Thyroid gland (tissue), 4 donors: ENCODE results near the gene DCAKD. TPM values are rescaled to one million over a fixed set of nuclear protein-coding genes. Genes with fewer than 3 reads are reported as not detected.

Source experiments
- DNase-seq, 2 donors: peaks; one replicate each; pipeline ENCODE4 v3.0.0-alpha.2; 2019
- H3K27ac ChIP-seq, 3 donors: fragments of 200-600 bp; sonication (generic); 1 replicate in 2 of 3; 2 replicates in 1 of 3; pipeline ENCODE4 v1.5.1; 2016 to 2019; ENCODE audit warnings: mild to moderate bottlenecking in 1 of 3, moderate library complexity in 1 of 3
- H3K27me3 ChIP-seq: fragments of 200-600 bp; sonication (generic); one replicate; pipeline ENCODE4 v1.5.1; 2019
- H3K36me3 ChIP-seq, 2 donors: fragments of 200-600 bp; sonication (generic); one replicate each; pipeline ENCODE4 v1.5.1; 2016 to 2019
- H3K4me1 ChIP-seq, 2 donors: fragments of 200-600 bp; sonication (generic); one replicate each; pipeline ENCODE4 v1.5.1; 2017 to 2019
- H3K4me3 ChIP-seq, 3 donors: fragments of 200-600 bp; sonication (generic); replicated peaks in 1 of 3; 1 replicate in 2 of 3; 2 replicates in 1 of 3; pipeline ENCODE4 v1.5.1; 2016; ENCODE audit warnings: mild to moderate bottlenecking in 1 of 3
- H3K9me3 ChIP-seq: fragments of 200-600 bp; sonication (generic); one replicate; pipeline ENCODE4 v1.5.1; 2017
- CTCF ChIP-seq, 6 experiments: fragments of 200-600 bp in 3 of 6; fragments of 450-650 bp in 3 of 6; sonication (generic) in 3 of 6; IDR thresholded peaks; one replicate each; pipeline ENCODE4 v1.5.1; 2016 to 2019; ENCODE audit warnings: antibody characterized with exemption in 6 of 6, mild to moderate bottlenecking in 2 of 6, inconsistent platforms in 1 of 6, moderate library complexity in 1 of 6
- POLR2A ChIP-seq, 2 donors: fragments of 450-650 bp; IDR thresholded peaks; one replicate each; pipeline ENCODE4 v1.6.1; 2017; ENCODE audit warnings: antibody characterized with exemption in 2 of 2, mild to moderate bottlenecking in 2 of 2, moderate library complexity in 1 of 2
- WGBS, 2 donors: methylation state at CpG; one replicate each; pipeline ENCODE4 v1.1.5; 2017; 5-methylcytosine and 5-hydroxymethylcytosine counted together
- intact Hi-C: fragments of 100-400 bp; cut with DNase I; formaldehyde crosslinking; loops from one replicate; pipeline ENCODE4 v1.15.1; 2023
- total RNA-seq, 4 donors: library from RNA; depleted of rRNA; stranded (reverse); fragments of >200 nt; gene quantifications; one replicate each; pipeline ENCODE4 v1.2.3, GENCODE V29; 2016

The DCAKD gene
- total RNA-seq, 4 donors from 2014 or later: 53.5 to 102 (median 72.9) TPM

DNA sequence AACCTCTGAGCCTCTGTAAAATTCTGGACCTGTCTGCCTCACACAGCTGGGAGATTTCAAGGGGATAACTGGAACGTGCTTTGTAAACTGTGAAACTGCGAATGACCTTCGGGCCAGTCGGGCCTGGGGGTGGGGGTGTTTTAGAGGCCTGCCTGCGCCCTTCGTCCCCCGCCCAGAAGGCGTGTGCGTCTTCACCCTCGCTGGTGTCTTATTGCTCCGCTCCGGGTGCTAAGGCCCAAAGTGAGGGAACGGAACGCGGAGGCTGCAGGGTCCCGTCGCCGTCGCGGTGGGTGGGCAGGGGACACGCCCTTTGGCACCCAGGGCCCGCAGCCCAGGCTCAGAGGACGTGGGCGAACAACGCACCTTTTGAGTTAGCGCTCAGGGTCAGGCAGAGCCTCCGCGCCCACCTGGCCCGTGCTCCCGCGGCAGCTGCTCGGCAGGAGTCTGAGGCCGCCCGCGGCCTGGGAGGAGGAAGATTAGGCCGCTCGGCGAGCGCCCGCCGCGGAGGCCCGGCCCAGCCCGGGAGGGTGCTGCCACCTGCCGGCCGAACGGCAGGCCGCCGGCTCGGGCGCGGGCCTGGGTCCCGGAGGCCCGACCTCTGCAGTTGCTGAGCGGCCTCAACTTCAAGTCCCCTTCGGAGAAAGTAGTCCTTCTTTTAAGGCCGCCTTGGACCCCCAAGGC, 29.7 kb downstream of the DCAKD start:
- H3K27me3 ChIP-seq: no peaks in the 10 kb centered on the region
- TF ChIP-seq CTCF (IDR thresholded peaks at IDR 0.05) (peak; percentile 28 to 98 (median 84)), POLR2A (IDR thresholded peaks at IDR 0.05) (peak in 1 of 2 donors; percentile 20)
- H3K36me3 ChIP-seq: no peaks in the 10 kb centered on the region
- intact Hi-C loops: loop anchor here (5.0 to 10.0 kb wide), 4 partner anchors 57 to 244 kb away; partner anchors contain the start of gene C1QL1
- WGBS, 2 donors: 7 to 11% methylated on average over 25 to 41 of the region's 57 CpGs
- DNase-seq: peak; percentile 62 to 72
- peak overlapping the region in 2 of 3 donors; percentile 52 to 71 for H3K27ac ChIP-seq
- peaks cover 28 to 42% of the 10 kb centered on the region in 2 donors for H3K4me1 ChIP-seq
- peak overlapping the region in 1 of 3 donors; percentile 26 for H3K4me3 ChIP-seq
- H3K9me3 ChIP-seq: no peaks in the 10 kb centered on the region

GRCh38 chr17:45020354-45021138, 30.9 kb downstream of the DCAKD start:
- no peaks in the 10 kb centered on the region for H3K9me3 ChIP-seq
- H3K27me3 ChIP-seq: no peaks in the 10 kb centered on the region
- WGBS, 2 donors: 20 to 22% methylated on average over 14 to 17 of the region's 17 CpGs
- no peaks in the 10 kb centered on the region for H3K36me3 ChIP-seq
- peaks cover 28 to 42% of the 10 kb centered on the region in 2 donors for H3K4me1 ChIP-seq
- TF ChIP-seq CTCF (IDR thresholded peaks at IDR 0.05) (no peak), POLR2A (IDR thresholded peaks at IDR 0.05) (no peak)
- peak overlapping the region in 1 of 3 donors; percentile 71 for H3K27ac ChIP-seq
- H3K4me3 ChIP-seq: no peak overlapping the region
- DNase-seq: peak; percentile 77 to 80
- intact Hi-C loops: loop anchor here (5.0 to 10.0 kb wide), 4 partner anchors 56 to 243 kb away; partner anchors contain the start of gene C1QL1

GRCh38 chr17:45018848-45019711, 32.4 kb downstream of the DCAKD start:
- 4 to 6% methylated on average over 49 to 54 of the region's 82 CpGs for WGBS, 2 donors
- Histone ChIP-seq H3K36me3 (no peaks in the 10 kb centered on the region), H3K27me3 (no peaks in the 10 kb centered on the region), H3K4me3 (peak overlapping the region in 2 of 3 donors; percentile 13 to 38), H3K4me1 (peaks cover 28 to 42% of the 10 kb centered on the region in 2 donors), H3K27ac (peak overlapping the region in 1 of 3 donors; percentile 12), H3K9me3 (no peaks in the 10 kb centered on the region)
- DNase-seq: peak; percentile 42 to 44
- TF ChIP-seq CTCF (IDR thresholded peaks at IDR 0.05): peak in 3 of 6 experiments; percentile 42 to 58 (median 47)
- no peak for TF ChIP-seq POLR2A (IDR thresholded peaks at IDR 0.05)
- intact Hi-C loops: no loop called here

DNA sequence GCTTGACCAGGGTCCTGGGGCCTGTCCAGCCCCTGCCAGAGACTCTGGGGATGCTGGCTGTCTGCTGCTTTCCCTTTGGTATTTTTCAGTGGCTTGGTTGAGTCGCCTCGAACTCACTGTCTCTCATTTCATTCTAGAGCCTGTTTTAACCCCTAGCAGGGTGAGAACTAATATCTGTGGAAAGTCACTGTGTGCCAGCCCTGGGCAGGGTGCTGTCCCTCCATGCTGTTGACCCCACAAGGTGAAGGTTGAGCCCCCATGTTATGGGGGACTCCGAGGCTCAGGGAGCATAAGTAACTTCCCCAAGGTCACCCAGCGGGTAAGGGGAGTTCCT, 33.0 kb downstream of the DCAKD start:
- TF ChIP-seq CTCF (IDR thresholded peaks at IDR 0.05): no peak
- no peak for TF ChIP-seq POLR2A (IDR thresholded peaks at IDR 0.05)
- DNase-seq: no peak
- peak overlapping the region in 1 of 3 donors; percentile 12 for H3K27ac ChIP-seq
- WGBS, 2 donors: 59 to 60% methylated on average over 4 of the region's 4 CpGs
- H3K27me3 ChIP-seq: no peaks in the 10 kb centered on the region
- H3K36me3 ChIP-seq: no peaks in the 10 kb centered on the region
- intact Hi-C loops: no loop called here
- peaks cover 28 to 42% of the 10 kb centered on the region in 2 donors for H3K4me1 ChIP-seq
- H3K4me3 ChIP-seq: peak overlapping the region in 1 of 3 donors; percentile 38
- no peaks in the 10 kb centered on the region for H3K9me3 ChIP-seq
